ENCODE data around the gene BANF1. TPM values are rescaled to one million over a fixed set of nuclear protein-coding genes. Genes with fewer than 3 reads are reported as not detected.

BANF1 gene
- polyA plus RNA-seq, 1 donor (not counting 4 experiments of a cell fraction or from before 2014, with no cell fraction given): 154 TPM

DNA sequence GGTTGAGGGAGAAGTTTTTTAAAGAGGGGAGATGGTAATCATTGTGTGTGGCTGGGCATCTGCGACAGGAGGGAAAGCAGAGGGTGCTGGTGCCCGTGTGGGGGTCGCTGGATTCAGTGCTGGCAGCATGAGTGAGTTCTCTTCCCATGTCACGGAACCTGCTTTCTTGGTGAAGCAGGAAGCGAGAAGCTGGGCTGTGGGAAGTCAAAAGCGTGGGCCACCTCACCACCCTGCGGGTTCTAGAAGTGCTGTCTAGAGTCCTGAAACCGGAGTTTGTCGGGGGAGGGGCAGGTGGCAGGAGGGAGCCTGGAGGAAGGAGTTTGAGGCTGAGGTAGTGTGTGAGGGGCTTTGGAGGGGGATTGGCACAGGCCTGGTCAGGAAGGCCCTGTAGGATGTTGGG lies 26.5 kb upstream of the BANF1 start:
- H2AFZ ChIP-seq (ENCODE audit: control insufficient read depth, low read length): no peak overlapping the region
- no peak overlapping the region for H3K9ac ChIP-seq (ENCODE audit: control insufficient read depth, extremely low read depth, insufficient read depth, low read length)
- H3K36me3 ChIP-seq (ENCODE audit: control insufficient read depth in 2 of 2, extremely low read depth in 1 of 2, insufficient read depth in 2 of 2, low read length in 2 of 2): peaks cover 23 to 27% of the 10 kb centered on the region in 2 experiments
- peaks cover 3% of the 10 kb centered on the region for H3K9me1 ChIP-seq (ENCODE audit: control insufficient read depth, extremely low read depth, insufficient read depth, low read length)
- no peaks in the 10 kb centered on the region for H4K20me1 ChIP-seq (ENCODE audit: control insufficient read depth, extremely low read depth, insufficient read depth, low read length)
- H3K4me1 ChIP-seq (ENCODE audit: control insufficient read depth, extremely low read depth, insufficient read depth, low read length): peaks cover 9% of the 10 kb centered on the region
- no peaks in the 10 kb centered on the region for H3K9me3 ChIP-seq (ENCODE audit: control insufficient read depth, low read depth, low read length)
- dilution Hi-C loops (cut with MboI; ENCODE audit: extremely low pct_ligation_motif_present, low sequenced_read_pairs): no loop called here
- TF ChIP-seq, protein P1, sequence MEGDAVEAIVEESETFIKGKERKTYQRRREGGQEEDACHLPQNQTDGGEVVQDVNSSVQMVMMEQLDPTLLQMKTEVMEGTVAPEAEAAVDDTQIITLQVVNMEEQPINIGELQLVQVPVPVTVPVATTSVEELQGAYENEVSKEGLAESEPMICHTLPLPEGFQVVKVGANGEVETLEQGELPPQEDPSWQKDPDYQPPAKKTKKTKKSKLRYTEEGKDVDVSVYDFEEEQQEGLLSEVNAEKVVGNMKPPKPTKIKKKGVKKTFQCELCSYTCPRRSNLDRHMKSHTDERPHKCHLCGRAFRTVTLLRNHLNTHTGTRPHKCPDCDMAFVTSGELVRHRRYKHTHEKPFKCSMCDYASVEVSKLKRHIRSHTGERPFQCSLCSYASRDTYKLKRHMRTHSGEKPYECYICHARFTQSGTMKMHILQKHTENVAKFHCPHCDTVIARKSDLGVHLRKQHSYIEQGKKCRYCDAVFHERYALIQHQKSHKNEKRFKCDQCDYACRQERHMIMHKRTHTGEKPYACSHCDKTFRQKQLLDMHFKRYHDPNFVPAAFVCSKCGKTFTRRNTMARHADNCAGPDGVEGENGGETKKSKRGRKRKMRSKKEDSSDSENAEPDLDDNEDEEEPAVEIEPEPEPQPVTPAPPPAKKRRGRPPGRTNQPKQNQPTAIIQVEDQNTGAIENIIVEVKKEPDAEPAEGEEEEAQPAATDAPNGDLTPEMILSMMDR (optimal IDR thresholded peaks at IDR 0.05 in 1 of 3, IDR thresholded peaks at IDR 0.05 in 1 of 3, conservative IDR thresholded peaks at IDR 0.05 in 1 of 3; ENCODE audit: extremely low read depth in 1 of 3, insufficient read depth in 2 of 3, low read length in 3 of 3): no peak
- TF ChIP-seq EZH2 (IDR thresholded peaks at IDR 0.05; ENCODE audit: low read length): no peak
- no peak for DNase-seq (ENCODE audit: low read depth, low spot score)
- no peaks in the 10 kb centered on the region for H3K79me2 ChIP-seq (ENCODE audit: control insufficient read depth, insufficient read depth, low read length)
- H3K27me3 ChIP-seq (ENCODE audit: control insufficient read depth, extremely low read depth, insufficient read depth, low read length): no peaks in the 10 kb centered on the region
- FAIRE-seq: no peak
- no peak overlapping the region for H3K4me3 ChIP-seq (ENCODE audit: control insufficient read depth in 2 of 3, extremely low read depth in 1 of 3, insufficient read depth in 2 of 3, low read depth in 1 of 3, low read length in 3 of 3)
- H3K4me2 ChIP-seq (ENCODE audit: control insufficient read depth, extremely low read depth, insufficient read depth, low read depth, low read length): no peak overlapping the region
- H3K27ac ChIP-seq (ENCODE audit: control insufficient read depth, insufficient read depth, low read length): no peak overlapping the region

DNA sequence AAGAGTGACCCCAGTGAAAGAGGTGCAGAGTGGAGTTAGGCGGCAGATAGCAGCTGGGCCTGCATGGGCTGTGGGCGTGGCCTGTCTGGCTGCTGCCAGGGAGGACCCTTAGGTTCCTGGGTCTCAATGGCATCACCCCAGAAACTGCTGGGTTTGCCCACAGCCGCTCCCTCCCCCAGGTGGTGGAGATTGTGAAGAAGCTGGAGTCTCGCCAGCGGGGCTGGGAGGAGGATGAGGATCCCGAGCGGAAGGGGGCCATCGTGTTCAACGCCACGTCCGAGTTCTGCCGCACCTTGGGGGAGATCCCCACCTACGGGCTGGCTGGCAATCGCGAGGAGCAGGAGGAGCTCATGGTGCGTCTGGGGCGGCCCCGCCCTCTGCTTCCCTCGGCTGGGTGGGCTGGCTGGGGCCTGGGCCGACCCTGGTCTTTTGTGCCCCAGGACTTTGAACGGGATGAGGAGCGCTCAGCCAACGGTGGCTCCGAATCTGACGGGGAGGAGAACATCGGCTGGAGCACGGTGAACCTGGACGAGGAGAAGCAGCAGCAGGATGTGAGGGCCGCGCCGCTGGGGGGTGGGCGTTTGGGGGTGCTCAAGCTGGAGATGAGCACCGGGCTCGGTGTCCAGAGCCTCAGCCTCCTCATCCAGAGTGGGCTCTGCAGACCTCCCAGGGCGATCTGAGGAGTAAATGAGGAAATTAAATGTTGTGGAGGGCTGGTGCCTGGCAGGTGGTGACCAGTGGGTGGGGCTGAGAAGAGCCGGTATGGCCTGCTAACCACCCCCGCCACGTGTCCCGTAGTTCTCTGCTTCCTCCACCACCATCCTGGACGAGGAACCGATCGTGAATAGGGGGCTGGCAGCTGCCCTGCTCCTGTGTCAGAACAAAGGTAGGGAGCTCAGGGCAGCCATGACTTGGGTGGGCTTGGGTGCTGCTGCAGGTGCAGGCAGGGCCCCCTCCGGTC lies 25.8 kb upstream of the BANF1 start:
- Histone ChIP-seq H3K36me3 (ENCODE audit: control insufficient read depth in 2 of 2, extremely low read depth in 1 of 2, insufficient read depth in 2 of 2, low read length in 2 of 2) (peaks cover 23 to 27% of the 10 kb centered on the region in 2 experiments), H3K9me3 (ENCODE audit: control insufficient read depth, low read depth, low read length) (no peaks in the 10 kb centered on the region), H3K4me3 (ENCODE audit: control insufficient read depth in 2 of 3, extremely low read depth in 1 of 3, insufficient read depth in 2 of 3, low read depth in 1 of 3, low read length in 3 of 3) (no peak overlapping the region), H3K9me1 (ENCODE audit: control insufficient read depth, extremely low read depth, insufficient read depth, low read length) (peaks cover 3% of the 10 kb centered on the region), H3K4me2 (ENCODE audit: control insufficient read depth, extremely low read depth, insufficient read depth, low read depth, low read length) (no peak overlapping the region), H3K27ac (ENCODE audit: control insufficient read depth, insufficient read depth, low read length) (no peak overlapping the region), H3K79me2 (ENCODE audit: control insufficient read depth, insufficient read depth, low read length) (no peaks in the 10 kb centered on the region), H3K9ac (ENCODE audit: control insufficient read depth, extremely low read depth, insufficient read depth, low read length) (no peak overlapping the region), H2AFZ (ENCODE audit: control insufficient read depth, low read length) (no peak overlapping the region), H4K20me1 (ENCODE audit: control insufficient read depth, extremely low read depth, insufficient read depth, low read length) (no peaks in the 10 kb centered on the region), H3K27me3 (ENCODE audit: control insufficient read depth, extremely low read depth, insufficient read depth, low read length) (no peaks in the 10 kb centered on the region), H3K4me1 (ENCODE audit: control insufficient read depth, extremely low read depth, insufficient read depth, low read length) (peaks cover 9% of the 10 kb centered on the region)
- TF ChIP-seq, protein P1 (optimal IDR thresholded peaks at IDR 0.05 in 1 of 3, IDR thresholded peaks at IDR 0.05 in 1 of 3, conservative IDR thresholded peaks at IDR 0.05 in 1 of 3; ENCODE audit: extremely low read depth in 1 of 3, insufficient read depth in 2 of 3, low read length in 3 of 3): no peak
- TF ChIP-seq EZH2 (IDR thresholded peaks at IDR 0.05; ENCODE audit: low read length): no peak
- dilution Hi-C loops (cut with MboI; ENCODE audit: extremely low pct_ligation_motif_present, low sequenced_read_pairs): no loop called here
- DNase-seq (ENCODE audit: low read depth, low spot score) (no peak), FAIRE-seq (no peak)

Data from keratinocyte (primary cell).